DOHH2 (cell line): ENCODE data around the gene FANCI.

Experiments used
- EZH2phosphoT487 ChIP-seq: fragments of 200-600 bp; sonication (generic); IDR thresholded peaks from 2 replicates; pipeline ENCODE4 v1.6.1; 2017; ENCODE audit warnings: borderline replicate concordance, mild to moderate bottlenecking, antibody characterized with exemption, low read length, moderate library complexity, mixed read lengths
- TF ChIP-seq, protein P1 (sequence below): fragments of 200-600 bp; sonication (generic); IDR thresholded peaks from one replicate; pipeline ENCODE4 v1.5.1; 2014; ENCODE audit warnings: antibody characterized with exemption, mild to moderate bottlenecking, low read depth, low read length; ENCODE audit not compliant: poor library complexity, severe bottlenecking

DNA sequence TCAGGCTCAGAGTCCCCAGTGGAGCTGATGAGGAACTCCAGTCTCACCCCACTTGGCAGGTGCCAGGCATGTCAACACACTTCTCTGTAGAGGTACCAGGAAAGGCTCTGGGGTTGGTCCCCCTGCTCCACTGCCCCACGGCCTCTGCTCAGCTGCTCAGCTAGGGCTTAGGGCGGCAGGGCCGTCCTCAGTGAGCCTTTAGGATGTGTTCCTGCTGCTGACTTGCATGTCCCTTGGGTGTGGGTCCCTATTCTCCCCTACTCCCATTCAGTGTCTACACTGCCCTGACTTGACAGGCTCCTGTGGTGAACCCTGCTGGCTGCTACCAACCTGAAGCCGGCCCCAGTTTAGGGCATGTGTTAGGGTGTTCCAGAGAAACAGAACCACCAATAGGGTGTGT, 108.7 kb downstream of the FANCI start:
- TF ChIP-seq, protein P1, sequence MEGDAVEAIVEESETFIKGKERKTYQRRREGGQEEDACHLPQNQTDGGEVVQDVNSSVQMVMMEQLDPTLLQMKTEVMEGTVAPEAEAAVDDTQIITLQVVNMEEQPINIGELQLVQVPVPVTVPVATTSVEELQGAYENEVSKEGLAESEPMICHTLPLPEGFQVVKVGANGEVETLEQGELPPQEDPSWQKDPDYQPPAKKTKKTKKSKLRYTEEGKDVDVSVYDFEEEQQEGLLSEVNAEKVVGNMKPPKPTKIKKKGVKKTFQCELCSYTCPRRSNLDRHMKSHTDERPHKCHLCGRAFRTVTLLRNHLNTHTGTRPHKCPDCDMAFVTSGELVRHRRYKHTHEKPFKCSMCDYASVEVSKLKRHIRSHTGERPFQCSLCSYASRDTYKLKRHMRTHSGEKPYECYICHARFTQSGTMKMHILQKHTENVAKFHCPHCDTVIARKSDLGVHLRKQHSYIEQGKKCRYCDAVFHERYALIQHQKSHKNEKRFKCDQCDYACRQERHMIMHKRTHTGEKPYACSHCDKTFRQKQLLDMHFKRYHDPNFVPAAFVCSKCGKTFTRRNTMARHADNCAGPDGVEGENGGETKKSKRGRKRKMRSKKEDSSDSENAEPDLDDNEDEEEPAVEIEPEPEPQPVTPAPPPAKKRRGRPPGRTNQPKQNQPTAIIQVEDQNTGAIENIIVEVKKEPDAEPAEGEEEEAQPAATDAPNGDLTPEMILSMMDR: no peak
- no peak for TF ChIP-seq EZH2phosphoT487
